ENCODE data around the gene LAMP2.

The LAMP2 gene

GRCh38 chrX:120485638-120486520 is 16.8 kb upstream of the LAMP2 start (continued):
- TF ChIP-seq ZNF18 (tag by site-specific recombination; IDR thresholded peaks at IDR 0.05) (no peak), ZNF777 (tag by site-specific recombination; IDR thresholded peaks at IDR 0.05; ENCODE audit: borderline replicate concordance) (no peak), ZNF518A (tag by site-specific recombination; conservative IDR thresholded peaks at IDR 0.05; ENCODE audit: low read depth) (0 out of 2 replicates have a peak, but pooled peaks have one; percentile 29), TSHZ1 (tag by site-specific recombination; IDR thresholded peaks at IDR 0.05; ENCODE audit: borderline replicate concordance) (no peak), FEZF1 (tag by site-specific recombination; IDR thresholded peaks at IDR 0.05) (peak; percentile 71), IKZF3 (tag by site-specific recombination; IDR thresholded peaks at IDR 0.05) (no peak), ZNF747 (tag by site-specific recombination; IDR thresholded peaks at IDR 0.05) (no peak), ZNF132 (tag by site-specific recombination; IDR thresholded peaks at IDR 0.05; ENCODE audit: borderline replicate concordance) (no peak), KLF1 (tag by site-specific recombination; IDR thresholded peaks at IDR 0.05) (no peak), ZNF473 (tag by site-specific recombination; IDR thresholded peaks at IDR 0.05) (no peak), YY2 (tag by site-specific recombination; IDR thresholded peaks at IDR 0.05) (no peak), ZNF10 (tag by site-specific recombination; IDR thresholded peaks at IDR 0.05) (no peak; the same call in 1 of the 2 replicates), ZNF514 (tag by site-specific recombination; IDR thresholded peaks at IDR 0.05) (no peak), ZSCAN4 (tag by site-specific recombination; IDR thresholded peaks at IDR 0.05) (no peak), ZNF426 (tag by site-specific recombination; IDR thresholded peaks at IDR 0.05) (no peak), ZNF704 (tag by site-specific recombination; IDR thresholded peaks at IDR 0.05) (no peak), KLF10 (tag by site-specific recombination; IDR thresholded peaks at IDR 0.05) (0 out of 2 replicates have a peak, but pooled peaks have one; percentile 22), ZNF645 (tag by site-specific recombination; IDR thresholded peaks at IDR 0.05) (no peak), CTCF (tag by site-specific recombination; IDR thresholded peaks at IDR 0.05) (peak; percentile 80), ZEB2 (tag by site-specific recombination; IDR thresholded peaks at IDR 0.05) (0 out of 2 replicates have a peak, but pooled peaks have one; percentile 20), BCL6B (tag by site-specific recombination; IDR thresholded peaks at IDR 0.05) (peak; percentile 98)
